GM03348 (cell line): ENCODE measurements around the gene SOCS7.
A peak's percentile ranks its signal among the peaks of the same experiment; 100 is the strongest.

ENCODE experiments used
- DNase-seq: peaks from one replicate; pipeline ENCODE4 v3.0.0; 2012; ENCODE audit warnings: low spot score

SOCS7 gene

GRCh38 chr17:38440614-38441397 is 89.2 kb downstream of the SOCS7 start:
- no peak for DNase-seq

GRCh38 chr17:38441429-38442061 is 89.9 kb downstream of the SOCS7 start:
- DNase-seq: no peak

GRCh38 chr17:38442548-38442947 is 90.9 kb downstream of the SOCS7 start:
- DNase-seq: peak; percentile 50

- no peak for DNase-seq
Measured at GRCh38 chr17:38443356-38444031, 91.8 kb downstream of the SOCS7 start.

GRCh38 chr17:38444151-38444550 is 92.5 kb downstream of the SOCS7 start:
- peak; percentile 88 for DNase-seq

- DNase-seq: no peak
Measured at GRCh38 chr17:38447502-38448085, 96.0 kb downstream of the SOCS7 start.

- no peak for DNase-seq
Measured at GRCh38 chr17:38448208-38448771, 96.6 kb downstream of the SOCS7 start.

GRCh38 chr17:38449364-38449763 is 97.7 kb downstream of the SOCS7 start:
- DNase-seq: no peak

- no peak for DNase-seq
Measured at GRCh38 chr17:38450557-38451029, 98.9 kb downstream of the SOCS7 start.

GRCh38 chr17:38451030-38451839 is 99.6 kb downstream of the SOCS7 start:
- peak; percentile 94 for DNase-seq

- peak; percentile 92 for DNase-seq
Measured at GRCh38 chr17:38451840-38452529, 100.3 kb downstream of the SOCS7 start.

- DNase-seq: no peak
Measured at GRCh38 chr17:38452719-38453118, 101.1 kb downstream of the SOCS7 start.

GRCh38 chr17:38453951-38454421 is 102.3 kb downstream of the SOCS7 start:
- peak; percentile 73 for DNase-seq

- DNase-seq: peak; percentile 89
Measured at GRCh38 chr17:38454532-38454931, 102.9 kb downstream of the SOCS7 start.
